SK-N-DZ (cell line): Measurements from ENCODE around the gene MCEE.
"Not testable (repeated sequence)": the region's sequence is repeated elsewhere in the genome, so short reads cannot be mapped to it uniquely, and the experiment has no call there.

Experiments
- DNase-seq: peaks from one replicate; pipeline ENCODE4 v3.0.0-alpha.2; 2015; ENCODE audit warnings: low spot score

The MCEE gene

DNA sequence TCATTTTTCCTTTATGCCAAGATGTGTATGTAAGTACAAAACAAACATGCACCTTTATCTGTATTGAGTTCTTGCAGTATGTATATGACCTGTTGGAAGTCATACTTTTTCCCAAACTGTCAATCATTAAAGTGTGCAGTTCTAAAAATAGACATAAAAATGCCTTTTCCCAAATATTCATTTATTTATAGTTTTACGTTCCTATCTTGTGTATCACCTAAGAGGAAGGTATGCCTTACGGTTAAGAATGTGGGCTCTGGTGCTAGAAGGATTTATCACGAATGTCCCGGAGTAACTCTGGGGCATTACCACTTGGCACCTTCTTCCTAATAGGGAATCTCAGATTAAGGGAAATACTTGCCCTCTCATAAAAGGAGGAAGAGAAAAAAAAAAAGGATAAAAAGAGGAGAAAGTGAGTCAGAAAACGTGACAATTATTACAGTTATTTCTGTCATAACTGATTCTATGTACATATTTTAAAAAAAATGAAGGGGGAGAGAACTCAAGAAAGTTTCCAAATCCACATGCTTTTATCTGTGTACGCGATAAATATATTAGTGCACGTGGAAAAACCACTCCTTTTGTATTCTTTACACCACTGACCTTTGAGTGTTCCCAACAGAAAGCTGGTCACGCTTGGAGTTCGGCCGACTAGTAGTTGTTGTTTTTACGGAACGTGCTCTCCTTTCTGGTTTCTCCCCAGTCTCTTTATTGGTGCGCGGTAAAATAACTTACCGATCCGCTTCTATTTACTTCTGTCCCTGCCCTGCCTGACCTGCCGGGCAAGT is 721 bp downstream of the MCEE start:
- DNase-seq: no peak

- DNase-seq: no peak
Observed at GRCh38 chr2:71126957-71127356, 3.1 kb downstream of the MCEE start.

- DNase-seq: no peak
Observed at GRCh38 chr2:71125506-71126294, 4.3 kb downstream of the MCEE start.

DNA sequence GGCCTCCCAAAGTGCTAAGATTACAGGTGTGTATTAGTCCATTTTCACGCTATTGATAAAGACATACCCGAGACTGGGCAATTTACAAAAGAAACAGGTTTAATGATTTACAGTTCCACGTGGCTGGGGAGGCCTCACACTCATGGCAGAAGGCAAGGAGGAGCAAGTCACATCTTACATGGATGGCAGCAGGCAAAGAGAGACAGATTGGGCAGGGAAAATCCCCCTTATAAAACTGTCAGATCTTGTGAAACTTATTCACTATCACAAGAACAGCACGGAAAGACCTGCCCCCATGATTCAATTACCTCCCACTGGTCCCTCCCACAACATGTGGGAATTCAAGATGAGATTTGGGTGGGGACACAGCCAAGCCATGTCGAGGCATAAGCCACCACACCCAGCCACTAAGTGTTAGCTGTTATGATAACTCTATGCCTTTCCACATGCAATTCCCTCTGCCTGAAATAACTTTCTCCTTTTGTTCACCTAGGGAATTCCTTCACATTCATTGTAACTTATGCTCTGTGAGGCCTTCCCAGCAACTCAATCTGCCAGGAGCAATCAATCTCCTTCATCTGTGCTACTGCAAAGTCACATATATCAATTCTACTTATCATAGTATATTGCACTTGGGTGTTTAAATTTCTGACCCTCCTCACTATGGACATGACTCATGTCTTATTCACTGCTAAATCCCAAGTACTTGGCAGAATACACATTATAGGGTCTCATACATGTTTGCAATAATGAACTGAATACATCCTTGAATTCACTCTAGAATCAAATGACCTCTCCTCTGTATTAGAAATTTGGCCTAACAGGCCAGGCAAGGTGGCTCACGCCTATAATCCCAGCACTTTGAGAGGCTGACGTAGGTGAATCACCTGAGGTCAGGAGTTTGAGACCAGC is 7.4 kb downstream of the MCEE start:
- no peak for DNase-seq

DNA sequence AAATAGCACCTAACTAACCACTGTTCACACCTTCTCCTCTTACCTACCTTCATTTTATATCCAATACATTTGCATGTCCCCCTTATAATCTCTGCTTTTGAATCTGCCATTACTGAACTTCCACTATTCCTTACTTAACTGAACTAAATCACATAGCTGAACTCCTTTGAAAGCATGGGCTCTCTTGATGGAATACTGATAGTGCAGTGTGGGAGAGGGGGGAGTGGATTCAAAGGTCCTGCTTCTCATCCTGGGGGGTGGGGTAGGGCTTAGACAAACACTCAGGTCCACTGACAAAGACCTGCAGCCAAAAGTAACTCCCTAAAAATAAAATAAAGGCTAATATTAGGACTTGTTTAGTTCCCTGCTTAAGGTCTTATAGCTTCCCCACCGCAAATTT is 8.6 kb downstream of the MCEE start:
- no peak for DNase-seq

- no peak for DNase-seq
Observed at GRCh38 chr2:71120195-71120594, 9.8 kb downstream of the MCEE start.

- no peak for DNase-seq
Observed at GRCh38 chr2:71117063-71117462, 13.0 kb downstream of the MCEE start.

GRCh38 chr2:71113843-71114242 is 16.2 kb downstream of the MCEE start:
- no peak for DNase-seq

DNA sequence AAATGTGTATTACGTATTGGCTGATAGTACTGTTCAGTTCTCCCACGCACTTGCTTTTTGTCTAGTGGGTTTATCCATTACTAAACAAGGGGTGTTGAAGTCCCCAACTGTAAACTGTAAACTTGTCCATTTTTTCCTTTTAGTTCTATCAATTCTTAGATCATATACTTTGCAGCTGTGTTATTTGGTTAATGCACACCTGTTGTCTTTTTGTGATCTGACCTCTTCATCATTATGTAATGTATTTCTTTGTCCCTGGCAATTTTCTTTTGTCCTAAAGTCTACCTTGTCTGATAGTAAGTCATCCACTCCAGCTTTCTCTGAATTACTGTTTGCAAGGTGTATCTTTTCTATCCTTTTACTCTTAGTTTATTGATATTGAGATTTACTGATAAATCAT is 21.9 kb downstream of the MCEE start:
- DNase-seq: no peak

GRCh38 chr2:71106463-71106862 is 23.6 kb downstream of the MCEE start:
- DNase-seq: not testable (repeated sequence)

- no peak for DNase-seq
Observed at GRCh38 chr2:71103809-71104208, 26.2 kb downstream of the MCEE start.

GRCh38 chr2:71102981-71103681 is 26.9 kb downstream of the MCEE start:
- DNase-seq: no peak

DNA sequence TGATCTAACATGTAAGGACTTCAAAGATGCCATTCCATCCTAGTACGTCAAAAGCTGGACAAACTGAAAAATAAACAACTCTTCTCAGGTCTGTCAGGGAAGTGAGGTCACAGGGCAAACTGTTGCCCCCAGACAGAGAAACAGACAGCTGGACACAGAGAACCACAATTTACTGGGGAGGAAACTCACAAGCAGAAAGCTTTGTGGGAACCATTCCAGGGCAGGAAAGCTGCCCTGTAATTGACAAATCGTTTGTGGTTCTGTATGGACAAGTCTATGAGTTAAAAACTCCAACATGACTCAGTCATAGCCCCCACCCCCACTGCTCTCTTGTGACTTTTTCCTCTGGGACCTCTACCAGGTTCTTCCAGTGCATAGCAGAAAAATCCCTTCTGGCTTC is 28.4 kb downstream of the MCEE start:
- DNase-seq: no peak

- DNase-seq: peak; percentile 59
Observed at GRCh38 chr2:71100195-71100964, 29.6 kb downstream of the MCEE start.

- DNase-seq: not testable (repeated sequence)
Observed at GRCh38 chr2:71092491-71093260, 37.4 kb downstream of the MCEE start.

- DNase-seq: not testable (repeated sequence)
Observed at GRCh38 chr2:71091808-71092207, 38.2 kb downstream of the MCEE start.

- DNase-seq: not testable (repeated sequence)
Observed at GRCh38 chr2:71089475-71089874, 40.6 kb downstream of the MCEE start.

DNA sequence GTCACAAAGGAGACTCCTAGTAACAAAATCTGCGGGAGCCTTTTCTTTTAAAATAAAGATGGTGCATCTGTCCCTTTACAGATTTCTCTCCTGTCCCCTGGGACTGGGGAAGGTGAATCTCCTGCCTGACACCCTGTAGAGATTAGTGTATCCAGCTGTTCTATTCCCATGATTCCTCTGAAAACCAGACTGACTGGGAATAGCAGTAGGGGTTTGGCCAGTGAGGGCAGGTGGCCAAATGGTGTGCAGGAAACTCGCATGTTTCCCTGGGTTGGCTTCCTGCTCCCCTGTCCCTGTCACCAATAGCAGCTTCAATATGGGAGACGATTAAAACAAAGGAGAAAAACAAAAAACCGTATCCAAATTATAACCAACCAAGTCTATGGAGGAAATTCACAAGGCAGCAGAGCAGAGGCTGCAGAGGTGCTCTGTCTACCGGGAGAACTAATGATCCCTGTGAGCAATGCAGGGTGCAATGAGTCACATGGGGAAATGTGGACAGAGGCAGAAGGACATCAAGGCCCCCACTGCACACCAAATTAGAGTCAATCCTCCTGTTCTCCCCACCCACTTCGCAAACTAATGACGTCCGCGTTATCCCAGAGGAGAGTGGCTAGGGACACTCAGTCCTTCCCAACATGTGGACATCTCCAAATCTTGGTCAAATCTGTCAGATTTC is 44.6 kb downstream of the MCEE start:
- DNase-seq: not testable (repeated sequence)

DNA sequence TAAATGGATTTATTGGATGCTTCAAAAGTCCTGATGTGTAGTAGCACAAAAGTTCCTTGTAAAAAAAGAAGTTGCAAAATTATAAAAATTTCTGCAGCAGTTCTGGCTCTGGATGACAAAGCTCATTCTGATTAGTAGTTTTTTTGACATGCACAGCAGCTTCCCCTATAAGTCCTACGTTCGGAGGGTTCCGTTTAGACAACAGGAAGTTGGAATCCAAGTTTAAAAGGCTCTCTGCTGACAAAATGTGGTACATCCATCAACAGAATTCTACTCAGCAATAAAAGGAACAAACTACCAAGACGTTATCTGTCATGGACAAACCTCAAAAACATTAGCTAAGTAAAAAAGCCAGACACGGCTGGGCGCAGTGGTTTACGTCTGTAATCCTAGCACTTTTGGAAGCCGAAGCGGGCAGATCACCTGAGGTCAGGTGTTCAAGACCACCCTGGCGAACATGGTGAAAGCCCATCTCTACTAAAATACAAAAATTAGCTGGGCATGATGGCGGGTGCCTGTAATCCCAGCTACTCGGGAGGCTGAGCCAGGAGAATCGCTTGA is 46.2 kb downstream of the MCEE start:
- DNase-seq: not testable (repeated sequence)
